22Rv1 (cell line): Measurements from ENCODE around the gene FAM241A.

Experiments
- CTCF ChIP-seq: fragments of 450-650 bp; IDR thresholded peaks from 2 replicates; pipeline ENCODE4 v1.5.1; 2017; ENCODE audit warnings: mild to moderate bottlenecking
- ZFX ChIP-seq: fragments of 450-650 bp; IDR thresholded peaks from 2 replicates; pipeline ENCODE4 v1.6.1; 2017; ENCODE audit warnings: antibody characterized with exemption, borderline replicate concordance

DNA sequence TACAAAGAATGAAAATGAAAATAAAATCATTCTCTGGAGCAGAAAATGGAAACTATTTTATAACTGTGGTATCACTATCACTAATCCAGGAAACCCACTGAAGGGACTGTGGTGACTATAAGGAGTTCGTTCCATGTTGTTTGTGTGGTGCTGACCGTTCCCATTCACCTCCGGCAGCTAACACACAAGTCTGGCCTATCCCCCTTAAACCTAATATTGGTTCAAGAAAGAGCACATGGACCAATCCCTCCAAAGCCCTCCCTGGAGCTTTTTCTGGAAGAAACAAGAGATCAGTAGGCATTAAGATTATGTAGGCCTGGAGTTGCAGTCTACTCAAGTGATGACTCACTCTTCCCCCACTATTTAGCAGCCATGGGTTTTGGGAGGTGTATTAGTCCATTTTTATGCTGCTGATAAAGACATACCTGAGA, 25.9 kb upstream of the FAM241A start:
- no peak for TF ChIP-seq CTCF
- TF ChIP-seq ZFX = no peak
